CD4-positive, alpha-beta T cell (primary cell): ENCODE data around the gene TMEM179. TPM values are rescaled to one million over a fixed set of nuclear protein-coding genes. Genes with fewer than 3 reads are reported as not detected.

Experiments used
- ATAC-seq: fragments of 200-7000 bp; cut with Tn5 transposase; one replicate; pipeline ENCODE4 v1.10.0; 2022; ENCODE audit warnings: mild to moderate bottlenecking; ENCODE audit not compliant: poor library complexity
- CTCF ChIA-PET: fragments of 350-600 bp; sonication (Branson Sonifier 250); formaldehyde crosslinking; loops from one replicate; lab custom pipeline; 2021; ENCODE audit warnings: antibody characterized with exemption, inconsistent platforms; lab: Charles Lee
- POLR2A ChIA-PET: fragments of 350-600 bp; sonication (Branson Sonifier 250); formaldehyde crosslinking; loops from one replicate; lab custom pipeline; 2021; ENCODE audit warnings: antibody characterized with exemption, inconsistent platforms; lab: Charles Lee
- DNase-seq, 14 experiments: peaks; one replicate each; pipeline ENCODE4 v3.0.0-alpha.2; 2013 to 2020; ENCODE audit warnings: mixed read lengths in 2 of 14
- H3K27ac ChIP-seq, 2 donors: one replicate each; pipeline versions ENCODE4 v1.5.1 to v1.7.0; 2013; ENCODE audit warnings: low read length in 2 of 2, low read depth in 1 of 2, mild to moderate bottlenecking in 1 of 2
- H3K27me3 ChIP-seq, 2 experiments: 1 replicate in 1 of 2; 2 replicates in 1 of 2; pipeline versions ENCODE4 v1.6.1 to v1.7.0; 2013; ENCODE audit warnings: low read length in 2 of 2, control low read depth in 1 of 2, mild to moderate bottlenecking in 1 of 2, moderate library complexity in 1 of 2; ENCODE audit not compliant: insufficient read depth in 2 of 2, control insufficient read depth in 1 of 2
- H3K36me3 ChIP-seq: one replicate; pipeline ENCODE4 v1.6.1; 2013; ENCODE audit warnings: low read length, control low read depth; ENCODE audit not compliant: insufficient read depth
- H3K4me1 ChIP-seq: one replicate; pipeline ENCODE4 v1.6.1; 2013; ENCODE audit warnings: low read length, control low read depth; ENCODE audit not compliant: insufficient read depth
- H3K4me3 ChIP-seq: one replicate; pipeline ENCODE4 v1.5.1; 2013; ENCODE audit warnings: mild to moderate bottlenecking, low read length, moderate library complexity
- H3K9me3 ChIP-seq, 2 experiments: 1 replicate in 1 of 2; 2 replicates in 1 of 2; pipeline versions ENCODE4 v1.6.1 to v1.7.0; 2013; ENCODE audit warnings: low read length in 2 of 2, mild to moderate bottlenecking in 2 of 2, control low read depth in 1 of 2, moderate library complexity in 1 of 2; ENCODE audit not compliant: control insufficient read depth in 1 of 2, insufficient read depth in 1 of 2
- H3K27ac Mint-ChIP-seq: one replicate; pipeline ENCODE4 v1.8.0; 2020; ENCODE audit warnings: mixed read lengths
- H3K27me3 Mint-ChIP-seq: one replicate; pipeline ENCODE4 v1.8.0; 2021; ENCODE audit warnings: mixed read lengths
- H3K36me3 Mint-ChIP-seq: one replicate; pipeline ENCODE4 v1.8.0; 2021; ENCODE audit warnings: low read depth, mixed read lengths
- H3K4me1 Mint-ChIP-seq: one replicate; pipeline ENCODE4 v1.8.0; 2021; ENCODE audit warnings: low read depth, mixed read lengths
- H3K4me3 Mint-ChIP-seq: one replicate; pipeline ENCODE4 v1.8.0; 2020; ENCODE audit warnings: mild to moderate bottlenecking, mixed read lengths
- H3K9me3 Mint-ChIP-seq: one replicate; pipeline ENCODE4 v1.8.0; 2020; ENCODE audit warnings: mixed read lengths
- intact Hi-C, 2 experiments: fragments of 100-400 bp; cut with DNase I in 1 of 2; cut with micrococcal nuclease in 1 of 2; formaldehyde crosslinking; loops; one replicate each; pipeline versions ENCODE4 v1.15.1 to v1.9.0; 2023 to 2025; cut with DNase I, micrococcal nuclease
- total RNA-seq, 174 experiments: library from RNA in 2 of 174; stranded (reverse) in 2 of 174; gene quantifications; one replicate each; pipeline ENCODE4 v1.2.3 and lab custom pipeline; 2021 to 2026
- TF ChIP-seq, protein P1 (sequence below): fragments of 200-600 bp; IDR thresholded peaks from one replicate; pipeline ENCODE4 v1.8.0; 2022; ENCODE audit warnings: antibody characterized with exemption, mild to moderate bottlenecking

TMEM179 gene
- total RNA-seq, 2 experiments from 2014 or later, result not detected

DNA sequence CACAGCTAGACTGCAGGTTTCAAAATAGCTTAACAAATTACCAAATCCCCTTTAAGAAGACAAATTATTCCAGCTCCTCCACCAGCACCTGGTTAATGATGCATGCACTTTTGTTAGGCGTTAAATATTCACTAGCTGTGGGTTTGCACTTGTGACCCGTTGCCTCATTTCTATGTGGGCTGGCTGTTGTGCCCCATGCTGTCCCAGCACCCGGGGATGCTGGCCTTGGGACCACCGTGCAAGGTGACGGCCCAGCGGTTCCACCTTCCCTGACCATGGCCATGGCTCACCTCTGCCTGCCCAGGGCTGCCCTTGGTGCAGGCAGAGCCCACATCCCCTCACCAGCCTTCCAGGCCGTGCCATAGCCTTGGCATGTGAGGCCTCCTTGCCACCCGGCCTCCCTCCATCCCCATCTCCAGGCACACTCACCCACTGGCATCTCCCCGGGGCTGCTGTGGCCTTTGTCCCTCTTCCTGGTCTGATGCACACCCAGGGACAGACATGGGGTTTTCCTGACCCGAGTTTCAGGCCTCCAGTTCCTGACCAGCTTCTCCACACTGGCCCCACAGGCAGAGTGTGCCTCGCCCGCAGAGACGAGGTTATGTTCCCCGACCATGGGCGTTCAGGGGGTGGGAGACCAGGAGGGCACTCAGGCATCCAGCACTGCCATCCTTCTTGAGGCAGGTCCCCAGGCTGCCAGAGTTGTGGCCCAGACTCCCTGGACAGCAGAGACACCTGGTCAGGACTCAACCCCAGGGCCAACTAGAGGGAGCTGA, 45.4 kb downstream of the TMEM179 start:
- POLR2A ChIA-PET, result no interaction called here
- CTCF ChIA-PET, result no interaction called here

GRCh38 chr14:104558231-104559027, 46.1 kb downstream of the TMEM179 start:
- H3K36me3 Mint-ChIP-seq, result no peaks in the 10 kb centered on the region
- H3K4me1 ChIP-seq, result no peaks in the 10 kb centered on the region
- ChIA-PET POLR2A (no interaction called here), CTCF (no interaction called here)
- H3K27me3 Mint-ChIP-seq, result peaks cover 3% of the 10 kb centered on the region
- no peak for DNase-seq
- TF ChIP-seq, protein P1, sequence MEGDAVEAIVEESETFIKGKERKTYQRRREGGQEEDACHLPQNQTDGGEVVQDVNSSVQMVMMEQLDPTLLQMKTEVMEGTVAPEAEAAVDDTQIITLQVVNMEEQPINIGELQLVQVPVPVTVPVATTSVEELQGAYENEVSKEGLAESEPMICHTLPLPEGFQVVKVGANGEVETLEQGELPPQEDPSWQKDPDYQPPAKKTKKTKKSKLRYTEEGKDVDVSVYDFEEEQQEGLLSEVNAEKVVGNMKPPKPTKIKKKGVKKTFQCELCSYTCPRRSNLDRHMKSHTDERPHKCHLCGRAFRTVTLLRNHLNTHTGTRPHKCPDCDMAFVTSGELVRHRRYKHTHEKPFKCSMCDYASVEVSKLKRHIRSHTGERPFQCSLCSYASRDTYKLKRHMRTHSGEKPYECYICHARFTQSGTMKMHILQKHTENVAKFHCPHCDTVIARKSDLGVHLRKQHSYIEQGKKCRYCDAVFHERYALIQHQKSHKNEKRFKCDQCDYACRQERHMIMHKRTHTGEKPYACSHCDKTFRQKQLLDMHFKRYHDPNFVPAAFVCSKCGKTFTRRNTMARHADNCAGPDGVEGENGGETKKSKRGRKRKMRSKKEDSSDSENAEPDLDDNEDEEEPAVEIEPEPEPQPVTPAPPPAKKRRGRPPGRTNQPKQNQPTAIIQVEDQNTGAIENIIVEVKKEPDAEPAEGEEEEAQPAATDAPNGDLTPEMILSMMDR, result no peak
- intact Hi-C loops, result no loop called here
- no peak overlapping the region for H3K4me3 ChIP-seq
- no peaks in the 10 kb centered on the region for H3K9me3 Mint-ChIP-seq
- no peak overlapping the region for H3K27ac ChIP-seq
- H3K4me3 Mint-ChIP-seq, result no peak overlapping the region
- no peaks in the 10 kb centered on the region for H3K36me3 ChIP-seq
- no peak overlapping the region for H3K27ac Mint-ChIP-seq
- H3K9me3 ChIP-seq, result peaks cover 0 to 7% of the 10 kb centered on the region in 2 experiments
- no peaks in the 10 kb centered on the region for H3K4me1 Mint-ChIP-seq
- peaks cover 3% of the 10 kb centered on the region in 2 experiments for H3K27me3 ChIP-seq
- ATAC-seq, result no peak

More for the DNA sequence above, 45.4 kb downstream of the TMEM179 start:
- TF ChIP-seq, protein P1, result no peak
- peaks cover 5% of the 10 kb centered on the region for H3K27me3 Mint-ChIP-seq
- H3K36me3 Mint-ChIP-seq, result no peaks in the 10 kb centered on the region
- ATAC-seq, result no peak
- DNase-seq, result peak in 1 of 14 experiments; percentile 2
- H3K4me3 Mint-ChIP-seq, result no peak overlapping the region
- peaks cover 3 to 11% of the 10 kb centered on the region in 2 experiments for H3K27me3 ChIP-seq
- H3K36me3 ChIP-seq, result no peaks in the 10 kb centered on the region
- no peak overlapping the region for H3K27ac Mint-ChIP-seq
- peaks cover 0 to 5% of the 10 kb centered on the region in 2 experiments for H3K9me3 ChIP-seq
- H3K4me3 ChIP-seq, result no peak overlapping the region
- intact Hi-C loops, result no loop called here
- H3K4me1 ChIP-seq, result peaks cover 6% of the 10 kb centered on the region
- H3K4me1 Mint-ChIP-seq, result no peaks in the 10 kb centered on the region
- H3K27ac ChIP-seq, result no peak overlapping the region
- no peaks in the 10 kb centered on the region for H3K9me3 Mint-ChIP-seq

DNA sequence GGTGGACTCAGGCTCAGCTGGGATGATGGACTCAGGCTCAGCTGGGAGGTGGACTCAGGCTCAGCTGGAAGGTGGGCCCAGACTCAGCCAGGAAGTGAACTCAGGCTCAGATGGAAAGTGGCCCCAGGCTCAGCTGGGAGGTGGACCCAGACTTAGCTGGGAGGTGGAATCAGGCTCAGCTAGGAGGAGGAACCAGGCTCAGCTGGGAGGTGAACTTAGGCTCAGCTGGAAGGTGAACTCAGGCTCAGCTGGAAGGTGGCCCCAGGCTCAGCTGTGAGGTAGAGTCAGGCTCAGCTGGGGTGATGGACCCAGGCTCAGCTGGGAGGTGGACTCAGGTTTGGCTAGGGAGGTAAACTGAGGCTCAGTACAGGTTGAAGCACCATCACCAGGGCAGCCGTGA, 46.8 kb downstream of the TMEM179 start:
- H3K36me3 ChIP-seq, result no peaks in the 10 kb centered on the region
- ChIA-PET POLR2A (no interaction called here), CTCF (no interaction called here)
- peaks cover 0 to 3% of the 10 kb centered on the region in 2 experiments for H3K27me3 ChIP-seq
- H3K27ac Mint-ChIP-seq, result no peak overlapping the region
- no peak overlapping the region for H3K4me3 Mint-ChIP-seq
- peaks cover 4% of the 10 kb centered on the region for H3K27me3 Mint-ChIP-seq
- ATAC-seq, result no peak
- H3K27ac ChIP-seq, result no peak overlapping the region
- H3K9me3 ChIP-seq, result peaks cover 0 to 7% of the 10 kb centered on the region in 2 experiments
- no peak overlapping the region for H3K4me3 ChIP-seq
- TF ChIP-seq, protein P1, result no peak
- H3K4me1 Mint-ChIP-seq, result no peaks in the 10 kb centered on the region
- no peak for DNase-seq
- no peaks in the 10 kb centered on the region for H3K36me3 Mint-ChIP-seq
- no peaks in the 10 kb centered on the region for H3K4me1 ChIP-seq
- intact Hi-C loops, result no loop called here
- no peaks in the 10 kb centered on the region for H3K9me3 Mint-ChIP-seq
